GM11168 (cell line): ENCODE measurements around the gene SDC3.

Experiments
- in situ Hi-C: fragments of 300-500 bp; cut with MboI; formaldehyde crosslinking; loops from one replicate; pipeline ENCODE4 v1.12.0; 2022; ENCODE audit warnings: low sequenced_read_pairs; ENCODE audit not compliant: unreplicated experiment

SDC3 gene

GRCh38 chr1:30860320-30860652 is 48.3 kb downstream of the SDC3 start:
- in situ Hi-C loops, result no loop called here

DNA sequence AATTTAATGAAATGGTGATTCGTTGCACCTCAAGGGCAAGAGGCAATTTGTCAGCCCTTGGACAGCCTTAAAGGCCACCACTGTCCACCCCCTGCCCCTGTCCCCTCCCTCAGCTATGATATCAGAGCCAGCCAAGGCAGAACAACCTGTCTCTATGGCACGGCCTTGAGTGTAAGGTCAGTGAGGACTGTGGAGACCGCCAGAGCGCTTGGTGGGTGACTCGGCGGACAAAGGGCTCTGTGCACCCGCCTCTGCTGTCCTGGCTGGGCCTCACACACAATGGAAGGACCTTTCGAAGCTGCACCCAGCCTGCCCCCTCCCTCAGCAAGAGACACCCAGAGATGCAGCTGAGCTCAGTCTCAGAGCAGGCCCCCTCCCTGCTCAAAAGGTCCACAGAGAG is 50.6 kb downstream of the SDC3 start:
- in situ Hi-C loops, result no loop called here

DNA sequence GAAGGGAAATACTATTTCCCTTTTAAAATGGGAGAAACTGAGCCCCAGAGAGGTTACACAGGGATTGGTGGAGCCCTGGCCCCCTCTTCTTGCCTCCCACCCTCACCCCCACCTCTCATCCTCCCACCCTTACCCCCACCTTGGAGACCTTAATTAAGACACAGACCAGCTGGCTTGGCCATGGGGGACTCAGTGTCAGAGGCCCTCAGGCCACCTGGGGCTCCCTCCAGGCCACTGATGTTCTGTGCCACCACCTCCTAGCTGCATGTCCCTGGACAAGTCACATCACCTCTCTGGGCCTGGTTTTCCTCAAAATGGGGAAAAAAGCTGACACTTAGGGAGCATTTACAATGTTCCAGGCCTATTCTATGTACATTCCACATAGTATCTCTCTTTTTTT is 51.5 kb downstream of the SDC3 start:
- in situ Hi-C loops, result no loop called here

GRCh38 chr1:30856260-30856790 is 52.2 kb downstream of the SDC3 start:
- in situ Hi-C loops, result no loop called here

GRCh38 chr1:30855686-30856259 is 52.8 kb downstream of the SDC3 start:
- in situ Hi-C loops, result no loop called here

GRCh38 chr1:30853350-30853749 is 55.2 kb downstream of the SDC3 start:
- in situ Hi-C loops, result no loop called here

DNA sequence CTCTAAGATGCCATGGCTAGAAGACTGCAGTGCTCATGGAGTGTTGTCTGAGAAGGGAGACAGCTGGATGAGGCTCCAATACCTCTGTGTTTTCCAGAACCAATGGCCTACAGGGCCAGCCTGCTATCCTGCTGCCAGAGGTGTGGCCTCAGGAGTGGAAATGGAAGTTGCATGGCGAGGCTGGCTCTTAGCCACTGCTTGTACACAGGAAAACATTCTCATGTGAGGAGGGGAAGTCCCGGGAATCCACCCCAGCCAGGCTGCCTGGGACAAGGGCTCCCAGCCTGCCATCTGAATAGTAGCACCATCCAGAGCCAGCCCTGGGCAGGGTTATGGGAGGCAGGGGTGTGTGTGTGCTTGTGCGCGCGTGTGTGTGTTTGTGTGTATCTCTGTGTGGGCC is 56.5 kb downstream of the SDC3 start:
- in situ Hi-C loops, result no loop called here

GRCh38 chr1:30851286-30851685 is 57.3 kb downstream of the SDC3 start:
- in situ Hi-C loops, result no loop called here

DNA sequence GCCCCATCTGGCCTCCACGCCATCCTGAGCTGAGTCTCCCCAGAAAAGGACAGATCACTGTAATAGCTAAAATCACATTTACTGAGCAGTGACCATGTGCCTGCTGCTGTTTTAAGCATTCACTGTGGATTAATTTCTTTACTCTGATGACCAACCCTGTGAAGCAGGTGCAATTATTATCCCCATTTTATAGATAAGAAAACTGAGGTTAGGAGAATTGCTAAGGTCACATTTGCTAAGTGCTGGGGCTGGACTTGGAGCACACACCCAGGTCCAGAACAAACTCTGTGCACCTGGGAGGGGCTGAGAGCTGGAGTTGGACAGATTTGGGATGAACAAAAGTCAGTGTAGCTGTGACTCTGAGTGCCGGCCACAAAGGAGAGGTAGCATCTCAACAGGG is 58.0 kb downstream of the SDC3 start:
- in situ Hi-C loops, result no loop called here

DNA sequence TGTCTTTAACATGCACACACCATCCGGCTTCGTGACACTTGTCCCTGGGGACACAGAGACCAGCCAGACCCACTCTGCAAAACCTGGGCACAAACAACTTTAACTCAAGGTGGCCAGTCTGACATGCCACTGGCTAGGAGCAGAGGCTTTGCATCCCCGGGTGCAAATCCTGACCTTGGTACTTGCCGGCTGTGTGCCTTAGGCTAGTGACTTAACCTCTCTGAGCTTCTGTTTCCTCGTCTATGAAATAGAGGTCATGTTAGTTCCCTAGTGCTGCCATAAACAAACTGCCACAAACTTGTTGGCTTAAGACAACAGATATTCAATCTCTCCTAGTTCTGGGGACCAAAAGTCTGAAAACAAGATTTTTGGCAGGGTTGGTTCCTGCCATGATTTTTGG is 60.4 kb downstream of the SDC3 start:
- in situ Hi-C loops, result no loop called here

DNA sequence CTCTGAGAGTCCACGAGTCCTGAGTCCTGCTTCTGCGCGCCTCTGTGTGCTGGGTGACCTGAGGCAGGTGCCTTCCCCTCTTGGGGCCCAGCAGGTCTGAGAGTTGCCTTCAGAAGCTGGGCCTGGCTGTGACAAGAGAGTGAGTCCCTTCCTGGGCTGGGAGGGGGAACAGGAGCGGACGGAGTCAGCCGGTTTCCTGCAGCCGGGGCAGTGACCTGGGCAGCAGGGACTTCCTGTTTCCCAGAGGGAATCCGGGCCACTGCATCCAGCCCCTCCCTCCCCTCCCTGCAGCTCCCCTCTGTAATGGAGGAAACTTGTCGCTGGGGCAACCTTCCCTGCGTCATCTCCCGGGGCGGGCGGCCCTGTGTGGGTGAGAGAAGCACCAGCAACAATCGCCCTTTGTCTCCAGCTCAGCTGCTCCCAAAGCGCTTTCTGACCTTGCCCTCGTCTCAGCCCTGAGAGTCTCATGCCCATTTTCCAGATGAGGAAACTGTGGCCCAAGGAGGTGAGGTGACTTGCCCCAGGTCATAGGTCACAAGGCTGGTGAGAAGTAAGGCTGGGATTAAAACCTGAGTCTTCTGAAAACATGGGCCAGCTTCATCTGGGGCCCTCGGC is 61.1 kb downstream of the SDC3 start:
- in situ Hi-C loops, result no loop called here

GRCh38 chr1:30846587-30846986 is 62.0 kb downstream of the SDC3 start:
- in situ Hi-C loops, result no loop called here

DNA sequence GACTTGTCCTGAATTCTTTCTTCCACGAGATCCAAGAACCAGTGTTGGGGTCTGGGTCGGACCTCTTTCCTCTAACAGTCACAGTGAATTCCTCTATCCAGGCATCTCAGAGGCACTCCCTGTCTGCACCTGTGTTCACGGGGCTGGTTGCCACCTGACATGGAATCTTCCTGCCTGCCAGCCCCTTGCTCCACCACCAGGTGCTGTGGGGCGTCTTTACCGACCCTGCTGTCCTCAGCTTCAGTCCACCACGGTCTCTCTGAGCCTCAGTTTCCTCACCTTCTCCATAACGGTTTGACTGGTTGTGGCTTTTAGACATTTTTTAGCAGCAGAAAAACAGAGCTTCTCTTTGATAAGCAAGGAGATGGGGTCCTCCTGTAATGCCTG is 62.7 kb downstream of the SDC3 start:
- in situ Hi-C loops, result no loop called here

DNA sequence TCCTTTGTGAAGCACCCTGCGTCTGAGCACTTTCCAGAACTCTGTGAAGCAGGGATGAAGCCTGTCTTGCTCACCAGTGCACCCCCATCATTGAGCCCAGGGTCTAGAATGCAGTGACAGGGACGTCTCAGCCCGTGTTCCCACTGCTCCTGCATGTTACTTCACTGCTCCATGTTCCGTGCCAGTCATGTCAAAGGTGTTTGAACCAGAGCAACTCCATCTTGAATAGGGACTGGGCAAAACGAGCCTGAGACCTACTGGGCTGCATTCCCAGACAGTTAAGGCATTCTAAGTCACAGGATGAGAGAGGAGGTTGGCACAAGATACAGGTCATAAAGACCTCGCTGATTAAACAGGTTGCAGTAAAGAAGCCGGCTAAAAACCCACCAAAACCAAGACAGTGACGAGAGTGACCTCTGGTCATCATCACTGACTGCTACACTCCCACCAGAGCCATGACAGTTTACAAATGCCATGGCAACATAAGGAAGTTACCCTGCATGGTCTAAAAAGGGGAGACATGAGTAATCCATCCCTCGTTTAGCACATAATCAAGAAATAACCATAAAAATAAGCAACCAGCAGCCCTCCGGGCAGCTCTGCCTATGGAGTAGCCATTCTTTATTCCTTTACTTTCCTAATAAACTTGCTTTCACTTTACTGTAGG is 63.2 kb downstream of the SDC3 start:
- in situ Hi-C loops, result no loop called here

DNA sequence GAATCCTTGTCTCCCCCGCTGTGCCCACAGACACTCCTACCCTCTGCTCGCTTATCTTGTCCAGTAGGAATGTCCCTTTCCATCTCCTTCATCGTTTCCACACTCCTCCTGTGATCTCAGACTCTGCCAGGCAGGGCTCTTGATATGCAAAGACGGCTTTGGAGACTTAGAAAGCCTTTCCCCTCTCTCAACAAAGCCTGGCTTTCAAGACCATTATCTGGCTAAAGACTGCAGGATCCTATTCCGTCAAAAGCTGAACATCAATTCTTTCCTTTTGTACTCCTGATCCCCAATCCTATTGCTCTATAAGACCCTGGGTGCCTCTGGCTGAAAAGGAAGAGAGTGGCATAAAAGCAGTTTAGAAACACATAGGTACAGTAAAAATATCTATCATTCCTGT is 63.9 kb downstream of the SDC3 start:
- in situ Hi-C loops, result no loop called here

DNA sequence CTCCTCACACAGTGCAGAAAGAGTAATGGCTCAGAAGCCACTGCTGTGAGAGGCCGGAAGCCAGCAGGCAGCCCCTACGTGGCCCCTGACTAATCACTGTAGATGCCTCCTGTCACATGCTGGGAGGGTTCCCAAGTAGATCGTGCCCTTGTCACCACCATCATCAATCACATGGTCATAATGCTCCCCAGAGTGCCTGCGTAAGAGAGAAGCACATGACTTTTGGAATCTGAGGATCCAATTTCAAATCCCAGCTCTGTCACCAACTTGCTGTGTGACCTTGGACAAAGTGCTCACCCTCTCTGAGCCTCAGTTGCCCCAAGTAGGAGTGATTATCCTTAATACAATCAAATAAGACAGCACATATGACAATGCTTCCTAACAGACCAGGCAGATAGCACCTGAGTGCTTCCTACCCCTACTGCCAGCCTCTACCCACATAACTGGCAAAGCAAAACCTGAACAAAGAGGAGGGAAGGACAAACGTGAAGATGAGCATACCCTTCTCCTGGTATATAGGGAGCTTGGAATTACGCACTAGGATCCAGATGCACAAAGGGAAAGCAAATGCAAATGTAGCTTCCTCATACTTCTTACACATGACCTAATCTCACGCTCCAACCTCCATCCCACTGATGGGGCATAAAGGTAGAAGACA is 65.7 kb downstream of the SDC3 start:
- in situ Hi-C loops, result no loop called here

GRCh38 chr1:30840904-30841598 is 67.5 kb downstream of the SDC3 start:
- in situ Hi-C loops, result no loop called here

GRCh38 chr1:30839827-30840359 is 68.7 kb downstream of the SDC3 start:
- in situ Hi-C loops, result no loop called here

DNA sequence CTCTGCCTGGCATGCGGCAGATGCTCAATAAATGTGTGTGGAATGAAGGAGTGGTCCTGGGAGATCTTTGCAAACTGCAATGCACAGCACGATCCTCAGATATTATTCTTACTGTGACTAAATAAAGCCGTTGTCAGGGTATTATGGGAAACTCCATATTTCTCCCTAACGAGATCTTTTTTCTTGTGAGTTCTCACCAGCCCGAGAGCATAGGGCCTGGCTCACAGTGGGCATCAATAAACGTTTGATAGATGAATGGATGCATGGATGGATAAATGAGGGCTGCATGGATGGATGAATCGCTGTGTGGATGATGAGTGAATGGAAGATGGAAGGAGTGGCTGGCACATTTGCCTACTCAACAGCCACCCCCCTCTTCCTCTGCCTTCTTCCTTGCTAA is 69.6 kb downstream of the SDC3 start:
- in situ Hi-C loops, result no loop called here

DNA sequence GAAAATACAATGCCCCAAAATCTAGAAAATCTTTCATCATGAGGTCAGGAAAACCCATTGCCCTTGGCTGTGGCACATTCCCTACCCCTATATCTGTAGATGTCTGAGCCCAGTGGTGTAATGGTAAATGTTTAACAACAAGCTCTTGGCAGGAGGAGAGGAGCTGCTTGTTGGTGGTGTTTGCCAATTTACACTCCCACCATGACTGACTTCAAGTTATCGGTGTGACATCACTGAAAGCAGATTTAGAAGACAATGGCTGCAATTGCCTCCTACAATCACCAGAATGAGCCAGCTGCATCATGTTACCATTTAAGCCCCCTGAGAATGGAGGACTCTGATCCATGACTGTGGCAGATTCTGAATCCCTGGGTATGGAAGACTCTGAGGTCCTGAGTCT is 70.9 kb downstream of the SDC3 start:
- in situ Hi-C loops, result no loop called here

GRCh38 chr1:30834253-30834652 is 74.3 kb downstream of the SDC3 start:
- in situ Hi-C loops, result no loop called here
